Gastrocnemius medialis (tissue), 4 donors: ENCODE results near the gene DLD.

Source experiments
- CTCF ChIP-seq, 5 experiments: fragments of 450-650 bp in 3 of 5; fragments of 200-600 bp in 2 of 5; sonication (generic) in 2 of 5; IDR thresholded peaks in 4 of 5; conservative IDR thresholded peaks in 1 of 5; 1 replicate in 4 of 5; 2 replicates in 1 of 5; pipeline ENCODE4 v1.5.1; 2016 to 2019; ENCODE audit warnings: antibody characterized with exemption in 5 of 5, mild to moderate bottlenecking in 3 of 5, moderate library complexity in 3 of 5
- POLR2A ChIP-seq, 2 donors: fragments of 450-650 bp; IDR thresholded peaks; one replicate each; pipeline ENCODE4 v1.6.1; 2017; ENCODE audit warnings: antibody characterized with exemption in 2 of 2, mild to moderate bottlenecking in 2 of 2, moderate library complexity in 2 of 2

DNA sequence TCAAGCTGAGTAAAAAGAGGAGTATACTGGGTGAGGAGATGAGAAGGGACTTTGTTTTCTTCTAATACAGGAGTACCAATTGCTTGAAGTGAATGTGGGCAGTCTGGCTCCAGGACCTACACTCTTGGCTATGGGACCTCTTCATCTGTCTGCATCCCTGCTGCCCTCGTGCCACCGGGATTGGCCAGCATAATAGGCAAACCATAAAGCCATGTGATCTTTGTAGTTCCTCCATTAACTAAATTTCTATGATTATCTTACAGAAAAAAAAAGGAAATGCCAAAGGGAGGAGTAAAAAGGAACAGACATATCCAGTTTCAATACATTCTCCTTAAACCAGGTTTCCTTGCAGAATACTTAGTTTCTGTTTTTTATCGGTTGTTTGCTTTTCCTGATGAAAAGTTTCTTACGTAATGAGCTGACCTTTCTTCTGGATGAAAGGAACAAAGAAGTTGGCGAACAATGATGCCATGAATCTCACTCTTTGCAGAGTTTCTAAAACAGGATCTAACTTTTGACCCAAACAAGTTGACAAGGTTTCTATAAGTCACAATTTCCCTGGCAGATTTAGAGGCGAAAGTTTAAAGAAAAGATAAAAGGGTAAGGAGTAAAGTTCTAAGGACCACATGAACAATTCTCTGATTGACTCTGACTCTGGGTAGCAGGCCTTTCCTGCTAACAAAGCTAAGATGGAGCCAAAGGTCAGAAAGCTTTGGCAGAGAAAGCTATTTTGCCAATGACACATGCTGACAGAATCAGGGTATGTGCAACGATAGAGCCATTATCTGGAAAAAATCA lies 57.9 kb downstream of the DLD start:
- no peak for TF ChIP-seq CTCF (IDR thresholded peaks at IDR 0.05 in 4 of 5, conservative IDR thresholded peaks at IDR 0.05 in 1 of 5)
- no peak for TF ChIP-seq POLR2A (IDR thresholded peaks at IDR 0.05)
